Kidney epithelial cell (primary cell): ENCODE data around the gene TRERF1. TPM values are rescaled to one million over a fixed set of nuclear protein-coding genes. Genes with fewer than 3 reads are reported as not detected.

Experiments
- DNase-seq: peaks from one replicate; pipeline ENCODE4 v3.0.0-alpha.2; 2010; ENCODE audit warnings: low read depth
- H3K27me3 ChIP-seq: 2 replicates; pipeline ENCODE4 v1.6.0; 2011; ENCODE audit warnings: low read length; ENCODE audit not compliant: control insufficient read depth, insufficient read depth
- H3K36me3 ChIP-seq: 2 replicates; pipeline ENCODE4 v1.5.1; 2011; ENCODE audit warnings: low read length; ENCODE audit not compliant: control insufficient read depth, insufficient read depth
- H3K4me3 ChIP-seq: 2 replicates; pipeline ENCODE4 v1.5.1; 2011; ENCODE audit warnings: low read depth, mild to moderate bottlenecking, control low read depth, low read length
- total RNA-seq: library from RNA; depleted of rRNA; stranded (reverse); fragments of >200 nt; gene quantifications from 2 replicates; pipeline ENCODE4 v1.2.3, GENCODE V29; 2015
- TF ChIP-seq, protein P1 (sequence below): IDR thresholded peaks from 2 replicates; pipeline ENCODE4 v1.5.1; 2011; ENCODE audit warnings: mild to moderate bottlenecking, moderate library complexity, low read length, control low read depth, inconsistent platforms; ENCODE audit not compliant: insufficient read depth, poor library complexity, severe bottlenecking

Gene TRERF1
- total RNA-seq, 1 donor from 2014 or later = 1.4 TPM

DNA sequence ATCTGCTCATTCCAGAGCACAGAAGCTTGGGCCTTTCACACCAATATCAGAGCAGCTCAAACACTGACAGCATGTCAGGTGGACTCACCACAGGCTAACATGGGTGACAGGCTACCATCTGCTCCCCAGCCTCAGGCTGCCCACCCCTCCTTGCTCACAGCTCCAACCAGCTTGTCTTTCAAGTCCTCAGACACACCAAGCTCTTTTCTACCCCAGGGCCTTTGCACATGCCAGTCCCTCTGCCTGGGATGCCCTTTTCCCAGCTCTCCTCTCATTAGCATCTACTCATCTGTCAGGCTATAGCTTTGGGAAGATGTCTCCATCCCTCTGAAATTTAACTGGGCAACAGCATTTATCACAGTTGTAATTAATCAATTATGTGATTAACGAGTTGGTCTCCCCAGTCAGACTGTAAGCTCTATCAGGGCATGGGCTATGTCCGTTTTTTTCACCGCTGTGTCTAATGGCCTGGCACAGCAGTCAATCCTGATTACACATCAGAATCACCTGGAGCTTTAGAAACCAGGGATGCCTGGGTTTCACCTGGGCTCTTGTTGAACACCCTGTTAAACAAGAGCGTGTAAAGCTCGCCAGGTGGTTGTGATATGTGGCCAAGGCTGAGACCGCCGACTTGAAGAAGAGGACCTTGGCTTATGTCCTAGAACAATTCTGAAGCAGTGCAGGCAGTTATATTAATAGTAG is 145.1 kb downstream of the TRERF1 start:
- Histone ChIP-seq H3K4me3 (no peak overlapping the region), H3K27me3 (no peaks in the 10 kb centered on the region), H3K36me3 (no peaks in the 10 kb centered on the region)
- no peak for DNase-seq
- TF ChIP-seq, protein P1, sequence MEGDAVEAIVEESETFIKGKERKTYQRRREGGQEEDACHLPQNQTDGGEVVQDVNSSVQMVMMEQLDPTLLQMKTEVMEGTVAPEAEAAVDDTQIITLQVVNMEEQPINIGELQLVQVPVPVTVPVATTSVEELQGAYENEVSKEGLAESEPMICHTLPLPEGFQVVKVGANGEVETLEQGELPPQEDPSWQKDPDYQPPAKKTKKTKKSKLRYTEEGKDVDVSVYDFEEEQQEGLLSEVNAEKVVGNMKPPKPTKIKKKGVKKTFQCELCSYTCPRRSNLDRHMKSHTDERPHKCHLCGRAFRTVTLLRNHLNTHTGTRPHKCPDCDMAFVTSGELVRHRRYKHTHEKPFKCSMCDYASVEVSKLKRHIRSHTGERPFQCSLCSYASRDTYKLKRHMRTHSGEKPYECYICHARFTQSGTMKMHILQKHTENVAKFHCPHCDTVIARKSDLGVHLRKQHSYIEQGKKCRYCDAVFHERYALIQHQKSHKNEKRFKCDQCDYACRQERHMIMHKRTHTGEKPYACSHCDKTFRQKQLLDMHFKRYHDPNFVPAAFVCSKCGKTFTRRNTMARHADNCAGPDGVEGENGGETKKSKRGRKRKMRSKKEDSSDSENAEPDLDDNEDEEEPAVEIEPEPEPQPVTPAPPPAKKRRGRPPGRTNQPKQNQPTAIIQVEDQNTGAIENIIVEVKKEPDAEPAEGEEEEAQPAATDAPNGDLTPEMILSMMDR = no peak

GRCh38 chr6:42304053-42304712 is 147.5 kb downstream of the TRERF1 start:
- TF ChIP-seq, protein P1 = no peak
- Histone ChIP-seq H3K4me3 (no peak overlapping the region), H3K36me3 (no peaks in the 10 kb centered on the region), H3K27me3 (no peaks in the 10 kb centered on the region)
- DNase-seq = no peak

GRCh38 chr6:42302411-42302810 is 149.3 kb downstream of the TRERF1 start:
- DNase-seq = no peak
- TF ChIP-seq, protein P1 = no peak
- H3K27me3 ChIP-seq = no peaks in the 10 kb centered on the region
- no peak overlapping the region for H3K4me3 ChIP-seq
- no peaks in the 10 kb centered on the region for H3K36me3 ChIP-seq

DNA sequence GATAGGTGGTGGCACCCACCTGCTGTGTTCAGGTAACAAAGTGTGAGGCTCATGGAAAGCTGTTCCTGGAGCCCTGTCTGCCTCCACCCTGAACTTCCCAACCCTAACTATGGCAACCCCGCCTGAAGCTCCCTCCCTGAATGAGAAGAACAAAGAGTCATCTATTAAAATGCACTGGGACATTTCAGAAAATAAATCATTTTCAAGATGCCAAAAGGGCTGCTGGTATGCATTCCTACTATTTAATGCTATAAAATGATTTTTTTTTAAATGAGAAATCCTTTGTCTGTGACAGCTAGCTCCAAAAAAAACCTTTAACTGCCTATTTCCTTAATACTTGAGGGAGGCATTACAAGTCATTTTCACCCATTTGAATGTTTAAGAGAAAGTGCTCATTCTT is 149.7 kb downstream of the TRERF1 start:
- TF ChIP-seq, protein P1 = no peak
- Histone ChIP-seq H3K4me3 (no peak overlapping the region), H3K27me3 (no peaks in the 10 kb centered on the region), H3K36me3 (no peaks in the 10 kb centered on the region)
- no peak for DNase-seq

DNA sequence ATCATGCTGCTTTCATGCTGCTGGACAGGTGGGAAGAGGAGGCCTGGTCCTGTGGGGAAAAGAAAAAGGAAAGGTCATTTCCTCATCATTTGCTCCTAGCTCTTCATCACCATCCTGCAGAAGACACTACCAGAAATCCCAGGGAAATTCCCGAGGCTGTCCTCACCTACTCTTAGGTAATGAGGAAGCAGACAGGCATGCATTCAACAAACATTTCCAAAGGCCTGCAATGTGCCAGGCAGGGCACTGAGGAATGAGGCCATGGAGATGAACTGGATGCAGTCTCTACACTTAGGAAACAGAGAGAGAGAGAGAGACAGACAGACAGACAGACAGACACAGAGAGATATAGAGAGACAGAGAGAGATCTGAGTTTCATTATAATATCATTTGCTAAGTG is 151.0 kb downstream of the TRERF1 start:
- H3K4me3 ChIP-seq = no peak overlapping the region
- no peaks in the 10 kb centered on the region for H3K36me3 ChIP-seq
- H3K27me3 ChIP-seq = no peaks in the 10 kb centered on the region
- TF ChIP-seq, protein P1 = no peak
- DNase-seq = no peak
